GM10266 (cell line): Measurements from ENCODE around the gene CACNA1C.

ENCODE experiments used
- DNase-seq: peaks from one replicate; pipeline ENCODE4 v3.0.0; 2012; ENCODE audit errors: extremely low spot score
- CTCF ChIP-seq: IDR thresholded peaks from 2 replicates; pipeline ENCODE4 v1.5.1; 2012; ENCODE audit warnings: mild to moderate bottlenecking, low read depth; ENCODE audit not compliant: control insufficient read depth, insufficient read depth; ENCODE audit errors: missing control alignments

Gene CACNA1C

DNA sequence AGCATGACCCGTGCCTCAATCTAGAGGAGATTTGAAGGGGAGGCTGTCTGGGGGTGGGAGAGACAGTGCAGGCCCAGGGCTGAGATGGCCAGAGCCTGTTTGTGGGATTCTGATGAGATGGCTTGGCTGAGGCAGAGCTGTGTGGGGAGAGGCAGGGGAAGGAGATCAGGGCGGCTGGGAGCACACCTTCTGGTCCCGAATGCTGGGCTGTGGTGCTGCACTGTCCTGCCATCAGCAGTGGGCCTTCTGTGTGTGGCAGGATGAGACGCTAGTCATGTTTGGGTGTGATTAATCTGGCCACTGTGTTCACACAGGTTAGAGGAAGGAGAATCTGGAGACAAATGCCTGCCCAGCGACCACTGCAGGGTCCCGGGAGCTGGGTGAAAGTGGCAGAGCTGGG is 300.9 kb downstream of the CACNA1C start:
- TF ChIP-seq CTCF = no peak
- DNase-seq = no peak

DNA sequence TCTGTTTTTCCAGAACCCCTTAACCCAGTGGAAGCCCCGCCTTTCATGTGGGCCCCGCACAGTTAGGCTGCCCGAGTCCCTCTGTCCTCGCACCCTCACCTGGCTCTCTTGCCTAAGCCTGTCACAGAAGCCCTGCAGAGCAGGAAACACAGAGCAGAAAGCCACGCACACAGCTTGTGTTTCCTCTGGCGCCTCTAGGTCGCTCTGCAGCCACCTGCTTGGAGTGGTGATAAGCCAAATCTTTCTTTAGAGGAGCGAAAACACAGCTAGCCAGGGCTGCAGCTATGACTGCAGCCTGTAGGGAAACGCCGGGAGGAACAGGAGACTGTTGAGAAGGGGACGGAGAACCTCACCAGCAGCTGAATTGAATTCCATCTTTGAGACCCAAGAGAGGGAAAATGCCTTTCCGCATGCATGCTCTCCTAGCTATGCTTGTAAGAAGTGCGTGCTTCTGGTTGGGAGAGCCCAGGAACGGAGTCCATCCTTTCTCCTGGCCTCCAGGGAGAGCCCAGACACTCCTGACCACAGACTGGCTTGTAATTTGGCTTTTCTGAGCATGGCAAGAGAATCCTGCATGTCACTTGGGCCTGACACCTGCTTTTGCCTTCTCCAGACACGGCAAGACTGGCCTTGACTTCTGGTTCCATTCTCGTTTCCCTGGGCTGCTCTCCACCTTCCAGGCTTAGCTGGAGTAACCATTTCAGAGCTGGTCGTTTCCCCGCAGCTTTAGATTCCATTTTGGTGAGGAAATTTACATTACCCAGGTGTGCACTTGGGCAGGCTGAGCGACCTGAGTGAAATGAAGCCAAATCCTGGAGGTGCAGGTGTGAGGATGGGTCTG is 301.6 kb downstream of the CACNA1C start:
- DNase-seq = no peak
- TF ChIP-seq CTCF = no peak

DNA sequence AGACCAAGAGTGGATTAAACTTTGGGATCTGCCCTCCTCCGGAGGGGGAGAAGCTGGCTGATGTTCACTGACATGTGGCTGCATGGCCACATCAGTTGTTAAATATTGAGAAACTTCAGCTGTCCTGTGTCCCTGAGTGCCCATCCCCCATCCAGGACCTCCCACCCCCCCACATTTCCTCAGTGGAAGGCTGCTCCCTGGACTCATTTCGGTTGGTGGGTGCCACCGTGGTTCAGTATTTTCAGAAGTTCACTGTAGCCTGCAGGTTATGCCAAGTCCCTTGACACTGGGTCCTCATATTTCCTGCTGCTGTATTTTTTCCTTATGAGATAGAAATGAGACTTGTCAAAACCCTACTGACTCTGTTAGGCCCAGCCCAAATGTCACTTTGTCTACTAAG is 302.4 kb downstream of the CACNA1C start:
- no peak for TF ChIP-seq CTCF
- DNase-seq = no peak

GRCh38 chr12:2355604-2356003 is 302.8 kb downstream of the CACNA1C start:
- DNase-seq = no peak
- TF ChIP-seq CTCF = no peak

GRCh38 chr12:2356601-2357125 is 303.9 kb downstream of the CACNA1C start:
- no peak for TF ChIP-seq CTCF
- no peak for DNase-seq

GRCh38 chr12:2358986-2359658 is 306.3 kb downstream of the CACNA1C start:
- no peak for DNase-seq
- no peak for TF ChIP-seq CTCF
